ENCODE measurements around the gene WDR45B. TPM values are rescaled to one million over a fixed set of nuclear protein-coding genes. Genes with fewer than 3 reads are reported as not detected.
"Not testable (repeated sequence)": the region's sequence is repeated elsewhere in the genome, so short reads cannot be mapped to it uniquely, and the experiment has no call there.

WDR45B gene
- total RNA-seq, 4 donors from 2014 or later: 79.3 to 95.9 (median 84.2) TPM

- H3K9me3 ChIP-seq: no peaks in the 10 kb centered on the region
- peaks cover 14 to 35% of the 10 kb centered on the region in 2 donors for H3K4me1 ChIP-seq
- no peak for DNase-seq
- intact Hi-C loops (cut with DNase I): no loop called here
- peaks cover 0 to 9% of the 10 kb centered on the region in 2 donors for H3K36me3 ChIP-seq
- TF ChIP-seq POLR2A (IDR thresholded peaks at IDR 0.05): no peak
- TF ChIP-seq, protein P1, sequence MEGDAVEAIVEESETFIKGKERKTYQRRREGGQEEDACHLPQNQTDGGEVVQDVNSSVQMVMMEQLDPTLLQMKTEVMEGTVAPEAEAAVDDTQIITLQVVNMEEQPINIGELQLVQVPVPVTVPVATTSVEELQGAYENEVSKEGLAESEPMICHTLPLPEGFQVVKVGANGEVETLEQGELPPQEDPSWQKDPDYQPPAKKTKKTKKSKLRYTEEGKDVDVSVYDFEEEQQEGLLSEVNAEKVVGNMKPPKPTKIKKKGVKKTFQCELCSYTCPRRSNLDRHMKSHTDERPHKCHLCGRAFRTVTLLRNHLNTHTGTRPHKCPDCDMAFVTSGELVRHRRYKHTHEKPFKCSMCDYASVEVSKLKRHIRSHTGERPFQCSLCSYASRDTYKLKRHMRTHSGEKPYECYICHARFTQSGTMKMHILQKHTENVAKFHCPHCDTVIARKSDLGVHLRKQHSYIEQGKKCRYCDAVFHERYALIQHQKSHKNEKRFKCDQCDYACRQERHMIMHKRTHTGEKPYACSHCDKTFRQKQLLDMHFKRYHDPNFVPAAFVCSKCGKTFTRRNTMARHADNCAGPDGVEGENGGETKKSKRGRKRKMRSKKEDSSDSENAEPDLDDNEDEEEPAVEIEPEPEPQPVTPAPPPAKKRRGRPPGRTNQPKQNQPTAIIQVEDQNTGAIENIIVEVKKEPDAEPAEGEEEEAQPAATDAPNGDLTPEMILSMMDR (IDR thresholded peaks at IDR 0.05): no peak
- no peaks in the 10 kb centered on the region for H3K27me3 ChIP-seq
- WGBS, 2 donors: 93 to 96% methylated on average over 27 of the region's 27 CpGs
- H3K4me3 ChIP-seq (replicated peaks in 1 of 3): no peak overlapping the region
- no peak overlapping the region for H3K27ac ChIP-seq
Measured at GRCh38 chr17:82588266-82589175, 59.7 kb downstream of the WDR45B start.

- no peak for DNase-seq
- Histone ChIP-seq H3K36me3 (peaks cover 0 to 11% of the 10 kb centered on the region in 2 donors), H3K4me3 (replicated peaks in 1 of 3) (no peak overlapping the region), H3K27ac (no peak overlapping the region), H3K9me3 (no peaks in the 10 kb centered on the region), H3K4me1 (peaks cover 7 to 26% of the 10 kb centered on the region in 2 donors), H3K27me3 (no peaks in the 10 kb centered on the region)
- intact Hi-C loops (cut with DNase I): no loop called here
- WGBS, 2 donors: 87 to 93% methylated on average over 47 of the region's 47 CpGs
- TF ChIP-seq, protein P1 (IDR thresholded peaks at IDR 0.05): no peak
- TF ChIP-seq POLR2A (IDR thresholded peaks at IDR 0.05): no peak
Measured at GRCh38 chr17:82587234-82588086, 60.8 kb downstream of the WDR45B start.

DNA sequence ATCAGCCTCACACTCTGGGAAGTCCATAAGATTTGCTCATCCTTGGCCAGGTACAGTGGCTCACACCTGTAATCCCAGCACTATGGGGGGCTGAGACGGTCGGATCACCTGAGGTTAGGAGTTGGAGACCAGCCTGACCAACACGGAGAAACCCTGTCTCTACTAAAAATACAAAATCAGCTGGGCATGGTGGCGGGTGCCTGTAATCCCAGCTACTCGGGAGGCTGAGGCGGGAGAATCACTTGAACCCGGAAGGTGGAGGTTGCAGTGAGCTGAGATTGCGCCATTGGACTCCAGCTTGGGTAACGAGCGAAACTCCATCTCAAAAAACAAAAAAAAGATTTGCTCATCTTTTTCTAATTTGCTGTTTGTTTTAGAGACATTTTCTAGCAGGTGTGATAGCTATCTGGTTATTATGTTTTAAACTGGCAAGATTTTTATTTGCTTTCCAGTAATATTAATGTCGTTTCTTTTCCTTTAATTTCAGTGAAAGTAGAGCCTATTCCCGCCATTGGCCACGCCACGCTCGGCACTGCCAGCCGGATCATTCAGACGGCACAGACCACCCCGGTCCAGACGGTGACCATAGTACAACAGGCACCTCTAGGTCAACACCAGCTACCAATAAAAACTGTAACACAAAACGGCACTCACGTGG lies 61.5 kb downstream of the WDR45B start:
- intact Hi-C loops (cut with DNase I): no loop called here

GRCh38 chr17:82585935-82586575 lies 62.2 kb downstream of the WDR45B start:
- Histone ChIP-seq H3K27ac (peak overlapping the region in 2 of 3 donors; percentile 71 to 90), H3K36me3 (peaks cover 0 to 16% of the 10 kb centered on the region in 2 donors), H3K4me1 (peaks cover 5 to 16% of the 10 kb centered on the region in 2 donors)
- H3K27me3 ChIP-seq; intact Hi-C loops (cut with DNase I); H3K4me3 ChIP-seq (replicated peaks in 1 of 3); H3K9me3 ChIP-seq: not testable (repeated sequence)
- WGBS, 2 donors: 90 to 91% methylated on average over 21 of the region's 23 CpGs
- peak in 1 of 2 donors; percentile 46 for DNase-seq

More for the DNA sequence above, 61.5 kb downstream of the WDR45B start:
- 88 to 92% methylated on average over 21 of the region's 21 CpGs for WGBS, 2 donors
- Histone ChIP-seq H3K4me3 (replicated peaks in 1 of 3) (no peak overlapping the region), H3K9me3 (no peaks in the 10 kb centered on the region), H3K36me3 (peaks cover 0 to 16% of the 10 kb centered on the region in 2 donors), H3K4me1 (peaks cover 5 to 19% of the 10 kb centered on the region in 2 donors), H3K27me3 (no peaks in the 10 kb centered on the region), H3K27ac (no peak overlapping the region)
- no peak for DNase-seq
- no peak for TF ChIP-seq POLR2A (IDR thresholded peaks at IDR 0.05)
- TF ChIP-seq, protein P1 (IDR thresholded peaks at IDR 0.05): no peak
